AML-193 (cell line): ENCODE results near the gene FRMD5.

Experiments used
- DNase-seq, 2 experiments: peaks; one replicate each; lab custom pipeline; 2025; lab: John Stamatoyannopoulos, UW

FRMD5 gene

DNA sequence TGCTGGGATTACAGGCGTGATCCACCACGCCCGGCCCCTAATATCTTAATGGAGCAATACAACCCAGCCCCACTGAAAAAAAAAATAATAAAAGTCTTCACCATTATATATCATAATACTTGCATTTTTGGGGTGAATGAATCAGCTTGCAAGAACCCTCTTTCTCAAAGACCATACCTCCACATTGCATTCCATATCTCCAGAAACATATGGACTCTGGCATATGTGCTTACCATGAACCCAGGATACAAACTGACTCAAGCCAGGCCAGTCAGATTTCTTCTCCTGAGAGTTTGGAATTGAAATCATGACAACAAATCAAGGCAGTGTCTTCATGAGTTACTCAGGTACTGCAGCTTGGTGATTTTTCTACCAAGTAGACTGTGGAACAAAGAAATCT is 101.2 kb downstream of the FRMD5 start:
- DNase-seq = no peak

DNA sequence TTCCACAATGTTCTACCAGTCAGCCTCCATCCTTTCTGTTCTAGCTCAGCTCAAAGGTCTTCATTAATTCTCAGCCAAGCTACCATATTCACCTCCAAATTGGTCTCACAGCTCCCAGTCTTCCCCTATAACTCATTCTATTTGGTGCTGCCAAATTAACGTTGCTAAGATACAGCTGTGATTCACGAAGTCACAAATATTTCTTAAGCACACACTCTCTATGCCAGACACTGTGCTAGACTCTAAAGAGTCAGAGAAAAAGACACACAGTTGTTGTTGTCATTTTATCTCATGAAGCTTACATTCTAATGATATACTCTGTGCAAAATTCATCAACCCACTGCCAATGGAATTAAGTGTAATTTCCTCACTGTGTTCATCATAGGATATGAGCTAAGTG is 102.8 kb downstream of the FRMD5 start:
- no peak for DNase-seq

DNA sequence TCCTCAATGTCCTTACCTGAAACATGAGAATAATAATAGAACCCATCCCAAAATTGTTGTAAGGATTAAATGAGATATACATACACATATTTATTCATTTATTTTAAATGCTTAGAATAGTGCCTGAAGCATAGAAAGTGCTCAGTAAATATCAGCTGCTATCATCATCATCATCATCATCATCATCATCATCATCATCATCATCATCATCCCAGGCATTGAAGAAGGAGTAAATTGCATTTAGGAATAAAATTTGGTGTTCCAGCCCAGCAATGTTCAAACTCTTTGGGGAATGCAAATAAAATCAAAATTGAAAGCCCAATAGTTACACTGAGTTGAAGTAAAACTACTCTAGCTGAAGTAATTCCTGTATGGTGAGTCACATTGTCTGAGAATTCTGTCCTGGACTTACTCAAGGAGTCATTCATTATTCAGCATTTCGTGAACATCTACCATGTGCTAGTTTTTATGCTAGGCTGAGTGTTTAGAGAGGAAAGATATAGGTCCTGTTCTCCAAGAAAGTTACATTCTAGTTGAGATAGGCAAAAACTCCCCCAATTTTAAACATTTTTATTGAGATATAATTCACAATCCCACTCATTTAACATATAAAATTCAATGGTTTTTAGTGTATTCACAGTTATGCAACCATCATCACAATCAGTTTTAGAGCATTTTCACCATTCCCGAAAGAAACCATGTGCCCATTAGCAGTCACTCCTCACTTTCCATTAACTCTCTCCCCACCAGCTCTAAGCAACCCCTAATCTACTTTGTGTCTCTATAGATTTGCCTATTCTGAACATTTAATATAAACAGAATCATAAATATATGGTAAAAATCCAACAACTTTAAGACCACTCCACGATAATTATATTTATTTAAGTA is 107.2 kb downstream of the FRMD5 start:
- no peak for DNase-seq

DNA sequence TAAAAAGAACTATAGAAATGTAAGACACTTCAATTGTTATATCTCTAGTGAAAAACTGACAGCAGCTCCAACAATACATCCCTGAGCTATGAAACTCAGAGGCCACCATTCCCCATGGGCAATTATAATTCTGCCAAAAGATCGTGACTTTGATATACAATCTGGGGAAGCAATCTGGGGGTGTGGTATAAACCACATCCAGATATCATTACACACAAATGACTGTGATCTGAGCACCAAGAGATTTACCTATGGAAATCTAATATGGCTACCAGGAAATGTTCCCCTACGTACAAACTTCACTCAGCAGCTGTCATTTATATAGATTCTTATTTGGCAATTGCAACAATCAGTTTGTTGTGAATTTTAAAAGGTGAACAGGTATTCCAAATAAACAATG is 110.3 kb downstream of the FRMD5 start:
- DNase-seq = no peak

DNA sequence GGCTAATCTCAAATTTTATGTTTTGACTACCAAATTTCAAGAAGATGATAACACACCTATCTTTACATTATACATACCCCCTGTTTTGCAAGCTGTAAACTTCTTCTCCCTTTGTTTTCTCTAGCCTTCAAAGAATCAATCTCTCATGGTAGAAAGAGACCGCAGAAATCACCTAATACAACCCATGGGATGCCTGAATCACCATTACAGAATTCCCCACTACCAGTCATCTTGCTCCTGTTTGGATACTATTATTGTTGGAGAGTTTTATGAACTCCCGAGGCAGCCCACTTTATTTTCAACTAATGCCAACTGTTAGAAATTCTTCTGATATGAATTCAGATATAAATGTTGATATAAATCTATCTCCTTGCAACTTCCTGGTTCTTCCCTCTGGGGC is 110.9 kb downstream of the FRMD5 start:
- DNase-seq = no peak

DNA sequence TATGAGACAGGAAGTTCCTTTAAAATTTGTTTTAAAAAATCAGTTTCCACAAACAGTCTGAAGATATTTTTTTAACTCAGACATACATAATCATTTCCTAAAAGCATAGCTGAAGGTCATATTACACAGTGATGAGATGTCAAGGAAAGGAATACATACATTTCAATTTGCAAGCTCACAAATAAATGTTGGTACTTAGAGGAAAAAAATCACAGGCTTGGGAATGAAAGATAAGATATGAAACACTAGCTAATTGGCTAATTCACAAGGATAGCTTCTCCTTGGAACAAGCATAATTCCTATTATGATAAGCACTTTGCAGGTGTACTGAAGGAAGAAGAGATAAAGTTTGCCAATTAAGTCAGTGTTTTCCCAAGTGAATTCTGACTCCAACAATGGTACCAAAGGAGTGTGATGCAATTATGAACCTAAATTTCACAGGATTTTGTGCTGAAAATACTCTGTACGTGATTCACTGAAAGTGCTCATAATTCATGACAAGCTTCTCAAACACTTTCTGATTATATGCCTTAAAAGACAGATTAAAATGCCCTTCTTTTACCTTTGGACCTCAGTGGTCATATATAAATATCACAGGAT is 112.4 kb downstream of the FRMD5 start:
- no peak for DNase-seq

DNA sequence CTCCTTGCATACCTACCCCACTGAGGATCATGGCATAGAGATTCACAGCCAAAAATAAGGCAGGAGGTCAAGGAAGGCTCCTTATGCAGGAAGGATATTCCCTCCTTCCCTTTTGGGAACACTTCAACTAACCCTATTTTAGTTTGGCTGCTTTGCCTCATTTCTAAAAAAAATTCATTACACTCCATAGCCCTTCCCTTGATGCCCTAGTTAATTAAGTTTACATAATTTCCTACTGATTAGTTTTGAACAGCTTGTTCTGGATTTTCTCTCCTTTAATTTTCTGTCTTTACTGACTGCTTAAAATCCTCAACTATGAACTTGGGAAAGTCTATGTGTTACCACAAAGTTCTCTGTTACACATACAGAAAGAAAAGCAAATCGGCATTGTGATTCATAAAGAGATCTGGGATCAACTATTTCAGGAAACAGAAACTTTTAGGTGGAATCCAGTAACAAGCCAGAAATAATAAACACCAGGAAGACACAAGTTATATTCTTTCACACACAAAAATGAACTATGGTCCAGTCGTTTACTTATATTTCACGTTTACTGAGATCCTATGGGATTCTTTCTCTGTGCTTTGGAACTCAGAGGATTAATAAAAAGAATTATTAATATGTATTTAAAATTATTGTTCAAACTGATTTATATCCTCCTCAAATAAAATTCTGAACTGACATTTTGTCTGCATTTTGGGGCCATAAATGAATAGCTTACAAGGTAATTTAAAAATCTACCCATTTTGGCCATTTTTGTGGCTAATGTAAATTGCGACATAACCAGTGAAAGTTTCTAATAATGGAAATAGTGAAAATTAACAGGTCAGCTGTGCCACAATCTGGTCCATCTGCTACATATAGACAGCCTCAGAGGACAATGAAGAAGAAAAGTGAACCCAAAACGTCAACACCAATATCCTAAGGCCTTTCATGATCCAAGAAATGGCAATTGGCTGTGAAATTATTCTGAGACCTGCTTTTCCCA is 113.8 kb downstream of the FRMD5 start:
- DNase-seq = no peak

DNA sequence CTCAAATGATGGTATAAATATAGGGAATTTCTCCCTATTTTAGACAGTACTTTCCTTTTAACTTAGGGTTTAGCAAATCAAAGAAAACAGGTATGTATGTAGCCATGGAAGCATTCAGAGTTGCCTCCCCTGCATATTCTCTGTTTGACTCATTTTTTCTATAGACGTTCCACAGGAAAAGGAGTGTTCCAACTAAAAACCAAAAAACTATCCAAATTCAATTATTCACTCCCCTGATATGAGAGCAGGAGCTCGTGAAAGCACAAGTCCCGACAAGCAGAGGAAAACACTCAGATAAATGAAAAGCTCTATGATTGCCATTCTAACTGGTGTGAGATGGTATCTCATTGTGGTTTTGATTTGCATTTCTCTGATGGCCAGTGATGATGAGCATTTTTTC is 119.5 kb downstream of the FRMD5 start:
- DNase-seq = no peak

DNA sequence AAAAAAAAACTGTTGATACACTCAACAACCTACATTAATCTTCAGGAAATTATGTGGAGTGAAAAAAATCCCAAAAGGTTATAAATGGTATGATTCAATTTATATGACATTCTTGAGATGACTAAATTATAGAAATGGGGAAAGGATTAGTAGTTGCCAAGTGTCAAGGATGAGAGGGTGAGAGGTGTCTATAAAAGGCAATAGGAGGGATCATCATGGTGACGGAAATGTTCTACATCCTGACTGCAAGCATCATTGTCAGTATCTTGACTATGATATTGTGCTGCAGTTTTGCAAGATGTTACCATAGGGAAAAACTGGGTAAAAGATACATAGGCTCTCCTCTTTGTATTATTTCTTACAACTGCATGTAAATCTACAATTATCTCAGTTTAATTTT is 125.6 kb downstream of the FRMD5 start:
- DNase-seq = no peak

DNA sequence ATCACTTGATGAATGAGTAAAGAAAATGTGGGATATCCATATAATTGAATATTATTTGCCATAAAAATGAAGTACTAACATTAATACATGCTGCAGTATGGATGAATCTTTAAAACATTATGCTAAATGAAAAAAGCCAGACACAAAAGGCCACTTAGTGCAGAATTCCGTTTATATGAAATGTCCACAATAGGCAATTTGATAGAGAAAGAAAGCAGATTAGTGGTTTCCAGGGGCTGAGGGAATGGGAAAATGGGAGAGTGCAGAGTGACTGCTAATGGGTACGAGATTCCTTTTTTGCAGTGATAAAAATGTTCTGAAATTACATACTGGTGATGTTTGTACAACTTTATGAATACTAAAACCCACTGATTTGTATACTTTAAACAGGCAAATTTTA is 126.7 kb downstream of the FRMD5 start:
- DNase-seq = no peak

DNA sequence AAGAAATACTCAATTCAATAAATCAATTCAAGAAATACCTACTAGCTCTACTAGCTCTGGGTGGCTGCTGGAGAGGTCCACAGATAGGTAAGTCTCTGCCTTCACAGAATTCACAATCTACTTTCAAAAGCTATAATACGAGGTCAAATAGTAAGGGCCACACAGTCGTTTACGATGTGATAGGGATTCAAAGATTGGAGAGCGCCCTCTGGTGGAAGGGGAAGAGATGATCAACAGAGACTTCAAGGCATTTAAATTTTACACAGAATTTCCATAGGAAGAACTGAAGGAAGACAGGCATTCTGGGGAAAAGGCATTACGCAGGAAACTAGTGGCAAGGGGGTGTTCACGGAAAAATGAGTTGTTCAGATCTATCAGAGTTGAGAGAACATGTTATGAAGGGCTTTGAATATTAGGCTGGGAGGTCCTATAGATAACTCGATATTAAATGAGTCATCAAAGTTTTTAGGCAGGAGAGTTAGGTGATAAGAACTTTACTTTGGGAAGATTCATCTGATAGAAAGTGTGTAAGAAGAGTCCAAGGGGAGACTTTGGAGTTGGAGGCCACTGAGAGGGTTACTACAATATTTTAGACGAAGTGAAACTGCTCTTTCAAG is 128.8 kb downstream of the FRMD5 start:
- DNase-seq = peak; percentile 62 to 63

DNA sequence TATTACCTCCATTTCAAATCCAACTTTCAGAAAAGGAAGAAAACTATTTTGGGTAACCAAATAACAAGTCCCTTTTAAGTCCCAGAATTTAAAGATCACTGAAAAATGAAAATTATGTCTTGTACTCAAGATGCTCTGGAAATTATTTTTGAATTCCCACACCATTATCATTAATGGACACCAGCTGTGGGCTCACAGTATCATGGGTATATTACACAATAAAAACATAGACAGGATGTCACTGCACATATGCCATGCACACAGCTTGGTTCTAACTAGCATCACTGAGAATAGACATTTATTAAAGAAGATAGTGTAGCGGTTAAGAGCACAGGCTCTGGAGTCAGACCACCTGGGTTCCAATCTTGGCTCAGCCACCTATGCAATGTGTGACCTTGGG is 130.4 kb downstream of the FRMD5 start:
- no peak for DNase-seq

DNA sequence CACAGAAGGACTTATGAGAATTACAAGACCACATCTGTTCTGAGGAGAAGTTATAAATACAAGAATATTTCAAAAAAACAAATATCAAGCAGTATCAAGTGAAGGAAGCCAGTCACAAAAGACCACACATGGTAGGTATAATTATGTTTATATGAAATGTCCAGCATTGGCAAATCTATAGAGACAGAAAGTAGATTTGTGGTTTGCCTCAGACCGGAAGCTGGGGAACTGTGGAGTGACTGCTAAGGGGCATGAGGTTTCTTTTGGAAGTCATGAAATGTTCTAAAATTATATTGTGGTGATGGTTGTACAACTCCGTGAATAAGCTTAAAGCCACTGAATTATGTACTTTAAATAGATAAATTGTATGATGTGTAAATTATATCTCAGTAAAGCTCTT is 136.9 kb downstream of the FRMD5 start:
- DNase-seq = no peak

DNA sequence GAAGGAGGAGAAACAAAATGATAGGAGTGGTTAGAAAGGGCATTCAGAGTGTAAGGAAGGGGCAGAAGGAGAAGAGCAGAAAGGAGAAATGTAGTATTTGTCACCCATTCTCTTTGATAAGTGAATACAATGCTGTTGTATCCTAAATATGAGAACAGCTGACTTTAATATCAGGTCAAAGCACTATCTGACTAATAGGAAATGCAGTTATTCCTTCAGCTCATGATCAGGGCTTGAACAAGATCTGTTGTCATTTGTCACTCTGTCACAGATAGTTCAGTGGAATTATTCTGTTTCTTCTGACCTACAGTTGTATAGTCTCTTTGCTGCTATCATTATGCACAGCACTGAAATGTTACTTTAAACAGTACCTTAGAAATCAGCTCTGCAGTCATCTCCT is 149.4 kb downstream of the FRMD5 start:
- DNase-seq = no peak

DNA sequence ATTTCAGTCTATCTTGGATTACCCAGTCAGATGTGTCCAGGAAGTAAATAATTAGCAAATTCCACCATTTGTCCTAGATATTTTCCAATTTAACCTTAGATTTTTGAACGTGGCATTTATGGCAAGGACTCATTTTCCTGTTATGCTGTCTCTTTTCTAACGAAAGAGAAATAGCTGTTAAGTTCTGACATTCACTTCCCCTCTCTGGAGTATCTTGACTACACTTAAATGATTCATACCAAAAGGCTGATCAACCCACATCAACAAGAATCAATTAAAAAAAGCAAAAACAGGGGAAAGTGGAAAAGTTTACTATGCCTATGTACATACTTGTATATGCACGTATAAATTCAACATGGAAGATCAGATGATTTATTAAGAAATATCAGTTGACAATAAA is 149.9 kb downstream of the FRMD5 start:
- no peak for DNase-seq

DNA sequence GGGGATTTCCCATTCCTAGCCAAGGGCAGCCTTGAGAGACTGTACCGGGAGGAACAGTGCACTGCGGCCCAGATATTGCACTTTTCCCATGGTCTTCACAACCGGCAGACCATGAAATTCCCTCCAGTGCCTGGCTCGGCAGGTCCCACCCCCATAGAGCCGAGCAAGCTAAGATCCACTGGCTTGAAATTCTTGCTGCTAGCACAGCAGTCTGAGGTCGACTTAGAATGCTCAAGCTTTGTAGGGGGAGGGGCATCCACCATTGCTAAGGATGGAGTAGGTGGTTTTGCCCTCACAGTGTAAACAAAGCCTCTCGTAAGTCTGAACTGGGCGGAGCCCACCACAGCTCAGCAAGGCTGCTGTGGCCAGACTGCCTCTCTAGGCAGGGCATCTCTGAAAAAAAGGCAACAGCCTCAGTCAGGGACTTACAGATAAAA is 156.3 kb downstream of the FRMD5 start:
- DNase-seq = no peak

DNA sequence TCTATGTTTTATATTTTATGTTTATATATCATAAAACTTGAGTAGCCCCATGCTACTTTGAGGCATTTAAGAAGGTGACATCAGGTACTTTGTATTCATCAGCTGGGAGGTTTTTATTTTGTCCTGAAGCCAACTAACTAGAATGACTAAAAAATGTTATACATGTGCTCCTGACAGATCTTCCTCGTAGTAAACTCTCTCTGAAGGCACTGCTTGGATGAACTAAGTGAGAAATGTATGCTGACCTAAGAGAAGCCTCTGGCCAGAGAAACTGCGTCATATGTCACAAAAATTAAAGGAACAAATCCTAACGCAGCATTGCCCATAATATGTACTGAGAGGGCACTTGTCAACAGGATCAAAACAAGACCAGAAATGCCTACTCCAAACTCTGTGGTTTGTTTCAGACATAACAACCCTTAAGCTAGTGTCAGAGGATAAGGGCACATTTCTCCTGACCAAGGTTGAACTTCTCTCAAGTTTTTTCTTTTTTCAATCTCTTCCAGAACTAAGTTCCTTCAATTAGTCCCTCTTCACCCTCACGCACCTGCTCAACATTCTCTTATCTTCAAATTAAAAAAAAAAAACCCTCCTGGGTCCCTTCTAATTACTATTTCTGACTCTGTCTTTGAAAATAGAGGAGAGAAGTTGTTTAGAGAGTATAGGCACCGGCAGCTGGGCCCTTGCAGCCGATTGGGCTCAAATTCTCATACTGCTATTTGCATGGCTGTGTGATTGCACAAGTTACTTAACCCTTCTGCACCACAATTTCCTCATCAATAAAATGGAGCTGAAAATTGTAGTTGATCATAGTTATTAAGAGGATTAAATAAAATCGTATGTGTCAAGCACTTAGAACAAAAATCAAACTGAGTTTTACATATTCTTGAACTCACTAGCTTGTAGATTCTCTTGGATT is 159.0 kb downstream of the FRMD5 start:
- no peak for DNase-seq

DNA sequence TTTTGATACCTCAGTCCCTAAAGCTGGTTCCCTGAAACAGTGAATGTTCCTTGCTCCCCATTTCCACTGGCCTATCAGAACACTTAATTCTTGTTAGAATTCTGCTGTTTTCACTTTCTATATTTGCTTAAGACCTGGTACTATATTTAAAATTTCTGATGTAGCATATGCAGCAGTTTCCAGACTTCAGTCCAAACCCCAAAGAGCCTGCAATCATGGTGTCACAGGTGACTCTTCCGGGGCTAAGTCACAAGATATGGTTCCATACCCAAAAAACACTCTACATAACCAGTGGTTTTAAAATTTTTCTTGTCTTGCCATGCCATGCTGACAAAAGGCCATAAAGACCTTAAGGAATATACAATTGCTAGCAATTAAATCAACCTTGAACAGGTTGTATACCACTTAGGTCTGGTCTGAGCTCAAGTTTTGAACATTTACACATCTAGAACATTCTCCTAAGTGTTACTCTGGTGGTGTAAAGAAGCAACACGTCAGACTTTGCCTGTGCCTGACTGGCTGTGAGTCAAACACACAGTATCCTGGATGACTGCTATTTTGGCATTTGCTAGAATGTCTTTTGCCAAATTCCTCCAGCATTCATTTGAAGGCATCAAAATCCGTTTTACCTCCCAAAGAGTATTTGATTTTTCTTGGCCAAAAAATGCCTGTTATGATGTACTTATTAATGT is 160.0 kb downstream of the FRMD5 start:
- no peak for DNase-seq

DNA sequence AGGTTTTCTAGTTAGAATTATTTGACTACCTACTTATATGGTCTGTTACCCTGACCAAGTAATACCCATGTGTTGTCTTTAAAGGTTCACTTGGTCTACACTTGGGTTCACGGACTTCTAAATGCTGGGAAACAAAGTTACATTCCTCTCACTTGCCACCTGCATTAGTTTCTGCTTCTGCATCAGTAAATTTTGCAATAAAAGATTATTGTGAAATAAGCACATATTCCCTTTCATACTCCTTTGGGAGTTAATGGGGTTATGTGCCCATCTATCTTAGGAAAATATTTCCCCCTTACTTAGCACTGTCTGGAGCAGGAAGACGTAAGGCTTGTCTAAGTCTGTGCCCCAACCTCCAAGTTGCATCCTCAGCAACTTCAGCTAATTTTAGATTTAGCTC is 160.7 kb downstream of the FRMD5 start:
- DNase-seq = no peak

DNA sequence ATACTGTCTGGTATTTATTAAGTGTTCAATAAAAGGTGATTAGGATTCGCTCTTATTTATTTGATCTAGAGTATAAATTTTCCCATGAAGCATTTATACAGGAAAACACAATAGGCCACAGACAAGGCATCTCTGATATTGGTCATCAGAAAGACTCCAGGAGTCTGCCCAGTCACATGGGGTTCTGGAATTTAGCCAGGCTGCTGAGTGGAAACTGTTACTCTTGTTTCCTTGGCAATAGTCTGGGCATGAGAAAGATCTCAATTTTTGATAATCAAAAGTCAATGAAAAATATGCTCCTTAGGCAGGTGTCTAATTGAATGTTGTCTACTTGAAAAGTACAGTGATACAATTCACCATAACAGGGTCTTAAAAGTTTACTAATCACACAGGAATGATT is 161.2 kb downstream of the FRMD5 start:
- no peak for DNase-seq
